ENCODE measurements around the gene ERRFI1.
A peak's percentile ranks its signal among the peaks of the same experiment; 100 is the strongest.

The ERRFI1 gene

GRCh38 chr1:8043621-8044020 is 17.5 kb upstream of the ERRFI1 start:
- no peak for DNase-seq (ENCODE audit: low spot score)

GRCh38 chr1:8042134-8042533 is 16.0 kb upstream of the ERRFI1 start:
- no peak for DNase-seq (ENCODE audit: low spot score)

- no peak for DNase-seq (ENCODE audit: low spot score)
These were observed 14.5 kb upstream of the ERRFI1 start for GRCh38 chr1:8040586-8040985.

GRCh38 chr1:8039071-8039470 is 13.0 kb upstream of the ERRFI1 start:
- no peak for DNase-seq (ENCODE audit: low spot score)

DNA sequence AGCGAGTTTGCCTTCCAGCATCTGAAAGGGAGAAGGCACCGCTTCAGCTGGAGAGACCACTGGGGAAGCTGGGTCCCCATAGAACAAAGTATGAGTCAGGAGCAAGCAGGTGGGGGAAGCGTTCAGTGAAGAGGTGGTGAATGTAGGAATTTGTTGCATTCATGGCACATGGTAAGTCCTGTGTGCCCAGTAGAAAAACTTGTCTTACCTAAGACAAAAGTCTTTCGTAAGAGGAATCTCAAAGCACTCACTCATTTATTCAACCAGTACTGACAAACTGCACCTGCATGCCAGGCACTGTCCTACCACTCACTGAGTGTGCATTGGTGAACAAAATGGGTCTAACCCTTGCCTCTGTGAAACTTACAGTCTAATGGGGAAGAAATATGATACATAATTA is 9.2 kb upstream of the ERRFI1 start:
- DNase-seq (ENCODE audit: low spot score): no peak

GRCh38 chr1:8033322-8033721 is 7.2 kb upstream of the ERRFI1 start:
- DNase-seq (ENCODE audit: low spot score): no peak

- DNase-seq (ENCODE audit: low spot score): no peak
These were observed 6.3 kb upstream of the ERRFI1 start for GRCh38 chr1:8032366-8032910.

DNA sequence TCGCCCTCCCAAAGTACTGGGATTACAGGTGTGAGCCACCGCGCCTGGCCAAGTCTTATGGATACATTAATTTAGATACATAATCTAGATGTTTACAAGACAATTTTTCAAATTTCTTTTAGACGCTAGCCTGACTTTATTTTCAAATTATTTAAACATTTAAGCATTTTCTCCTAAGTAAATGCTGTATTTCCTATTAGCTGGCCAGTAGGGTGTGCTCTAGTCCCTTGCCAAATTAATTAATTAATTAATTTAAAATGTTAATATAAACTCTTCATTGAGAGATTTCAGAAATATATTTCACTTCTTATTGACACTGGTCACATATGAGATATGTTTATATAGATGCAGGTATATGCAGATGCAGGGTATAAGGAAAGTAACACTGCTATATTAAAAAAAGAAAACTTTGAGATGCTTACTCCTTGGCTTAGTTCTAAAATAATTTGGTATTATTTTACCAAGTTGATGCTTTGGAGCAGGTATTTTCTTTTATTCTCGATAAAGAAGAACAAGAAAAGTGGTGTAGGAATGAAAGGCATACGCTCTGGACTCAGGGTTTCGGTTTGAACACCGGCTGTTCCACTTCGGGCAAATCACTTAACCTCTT is 5.2 kb upstream of the ERRFI1 start:
- DNase-seq (ENCODE audit: low spot score): peak; percentile 50

DNA sequence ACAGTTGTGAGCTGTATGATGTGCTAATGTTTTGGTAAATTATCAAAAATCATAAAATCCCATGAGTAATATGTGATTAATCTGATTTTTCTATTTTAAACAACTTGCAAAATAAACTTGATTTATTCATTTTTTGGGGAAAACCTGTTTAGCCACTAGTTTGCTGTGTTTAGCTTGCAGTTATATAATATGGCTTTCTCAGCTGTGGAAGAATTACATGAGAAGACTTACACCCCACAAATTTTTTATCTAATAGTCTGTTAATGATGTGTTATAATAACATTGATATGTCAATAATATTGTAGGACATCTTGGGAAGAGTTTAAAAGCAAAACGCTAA is 2.4 kb upstream of the ERRFI1 start:
- DNase-seq (ENCODE audit: low spot score): no peak

DNA sequence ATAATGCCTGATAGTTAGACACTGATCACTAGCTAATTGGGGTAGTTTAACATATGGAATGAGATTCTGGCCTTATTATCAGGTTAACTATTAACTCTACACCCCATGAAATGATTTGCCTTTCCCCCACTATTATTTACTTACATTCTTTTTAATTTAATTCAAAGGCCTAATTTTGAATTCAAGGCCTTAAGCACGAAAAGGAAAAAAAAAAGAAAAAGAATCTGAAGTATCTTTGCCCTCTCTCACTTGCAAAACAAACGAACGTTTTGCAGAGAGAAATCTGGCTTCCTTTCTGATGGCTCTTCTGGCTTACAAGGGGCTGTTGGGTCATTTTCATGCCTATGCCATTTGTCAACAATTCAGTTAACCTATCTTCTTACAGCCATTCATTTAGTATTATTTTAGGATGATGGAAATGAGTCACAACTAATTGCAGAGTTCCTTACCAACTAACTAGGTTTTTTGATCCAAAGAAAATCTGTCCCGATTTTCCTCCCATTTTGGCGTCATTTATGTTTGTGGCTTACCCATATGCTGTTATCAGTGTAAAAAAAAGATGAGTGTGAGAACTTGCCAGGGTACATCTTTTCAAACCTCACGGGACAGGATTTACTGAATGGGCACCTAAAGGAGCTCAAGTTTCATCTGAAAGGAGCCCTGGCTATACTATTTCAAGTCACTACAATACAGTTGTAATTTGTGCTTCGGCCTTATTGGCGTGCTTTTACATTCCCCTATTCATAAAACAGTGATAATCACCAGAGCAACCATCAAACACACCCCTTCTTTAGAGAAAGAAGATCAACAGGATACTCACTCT is 1.9 kb upstream of the ERRFI1 start:
- DNase-seq (ENCODE audit: low spot score): no peak

DNA sequence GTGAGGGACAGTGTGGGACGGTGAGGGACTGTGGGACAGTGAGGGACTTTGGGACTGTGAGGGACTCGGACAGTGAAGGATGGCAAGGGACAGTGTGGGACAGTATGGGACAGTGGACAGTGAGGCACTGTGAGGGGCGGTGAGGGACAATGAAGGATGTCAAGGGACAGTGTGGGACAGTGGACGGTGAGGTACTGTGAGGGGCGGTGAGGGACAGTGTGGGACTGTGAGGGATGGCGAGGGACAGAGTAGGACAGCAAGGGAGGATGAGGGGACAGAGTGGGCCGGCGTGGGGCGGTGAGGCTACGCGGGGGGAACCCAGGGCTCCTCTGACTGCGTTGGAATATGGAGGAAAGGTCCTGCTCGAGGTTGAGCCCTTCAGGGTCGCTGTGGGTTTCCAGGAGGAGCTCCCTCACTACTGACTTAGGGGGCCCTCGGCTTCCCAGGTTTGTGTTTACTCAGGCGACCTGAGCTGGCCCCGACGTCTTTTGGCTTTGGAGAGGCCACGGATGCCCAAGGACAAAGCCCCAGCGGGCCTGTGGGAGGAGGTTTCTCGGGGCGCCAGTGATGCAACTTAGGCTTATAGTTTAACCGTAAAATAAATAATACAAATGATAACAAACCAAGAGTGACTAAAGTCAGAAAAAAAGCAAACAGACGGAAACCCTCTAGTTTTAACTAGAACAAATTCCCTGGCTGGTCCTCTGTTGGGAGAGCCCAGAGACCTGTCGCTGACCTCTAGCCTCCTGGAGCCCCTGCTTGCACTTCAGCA is 1.1 kb upstream of the ERRFI1 start:
- DNase-seq (ENCODE audit: low spot score): no peak

- no peak for DNase-seq (ENCODE audit: low spot score)
These were observed 401 bp downstream of the ERRFI1 start for GRCh38 chr1:8025671-8026144.

GRCh38 chr1:8025061-8025670 is 943 bp downstream of the ERRFI1 start:
- no peak for DNase-seq (ENCODE audit: low spot score)

DNA sequence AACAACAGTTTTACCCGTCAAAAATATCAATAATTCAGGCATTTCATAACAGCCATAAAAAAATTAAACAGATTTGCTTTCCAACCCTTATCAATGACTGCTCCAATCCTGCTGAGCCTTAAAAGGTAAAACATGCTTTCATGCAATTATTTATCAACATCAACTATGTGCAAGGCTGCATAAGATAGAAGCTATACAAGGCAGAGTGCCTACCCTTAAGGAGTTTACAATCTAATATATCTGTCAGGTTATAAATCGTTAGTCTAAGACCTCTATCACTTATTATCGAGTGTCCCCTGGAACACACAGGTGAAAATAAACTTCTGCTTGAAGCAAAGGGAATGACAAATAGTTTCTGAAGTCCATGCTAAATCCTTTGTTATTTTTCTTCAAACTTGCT is 1.8 kb downstream of the ERRFI1 start:
- DNase-seq (ENCODE audit: low spot score): no peak

GRCh38 chr1:8023995-8024313 is 2.2 kb downstream of the ERRFI1 start:
- no peak for DNase-seq (ENCODE audit: low spot score)

- no peak for DNase-seq (ENCODE audit: low spot score)
These were observed 2.7 kb downstream of the ERRFI1 start for GRCh38 chr1:8023287-8023994.

DNA sequence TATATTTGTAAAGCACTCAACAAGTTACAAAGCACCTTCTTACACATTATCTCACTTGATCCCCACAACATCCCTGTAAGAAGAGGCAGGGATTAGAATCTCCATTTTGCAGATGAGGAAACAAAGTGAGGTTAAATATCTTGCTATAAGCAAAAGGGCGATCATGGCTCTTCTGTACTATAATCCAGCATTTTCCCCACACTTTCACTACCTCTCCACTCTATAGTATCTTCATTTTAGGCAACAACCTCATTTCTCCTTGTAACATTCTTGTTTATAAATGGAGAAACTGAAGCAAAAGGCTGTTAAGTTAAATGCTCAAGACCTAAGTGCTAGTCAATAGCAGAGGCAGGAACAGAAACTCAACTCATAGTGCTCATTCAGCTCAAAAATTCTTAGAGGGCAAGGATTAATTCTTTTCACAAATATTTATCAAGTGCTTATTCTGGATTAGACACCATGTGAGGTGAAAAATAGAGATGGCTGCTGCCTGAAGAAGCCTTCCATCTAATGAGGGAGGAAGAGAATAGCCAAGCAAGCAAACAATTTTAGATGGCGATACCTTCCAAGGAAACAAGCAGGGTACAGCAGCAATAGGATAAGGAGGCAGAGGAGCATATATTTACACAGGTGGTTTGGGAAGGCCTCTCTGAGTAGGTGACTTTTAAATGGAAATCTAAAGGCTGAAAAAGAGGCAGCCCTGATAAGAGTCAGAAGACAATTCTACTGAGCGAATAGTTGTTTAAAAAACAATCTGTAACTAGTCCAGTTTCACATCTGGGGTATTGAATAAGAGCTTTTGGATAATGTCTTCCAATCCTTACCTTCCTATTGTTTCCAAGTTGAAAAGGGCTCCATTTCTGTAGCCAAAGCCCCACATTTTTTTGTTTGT is 3.5 kb downstream of the ERRFI1 start:
- no peak for DNase-seq (ENCODE audit: low spot score)

DNA sequence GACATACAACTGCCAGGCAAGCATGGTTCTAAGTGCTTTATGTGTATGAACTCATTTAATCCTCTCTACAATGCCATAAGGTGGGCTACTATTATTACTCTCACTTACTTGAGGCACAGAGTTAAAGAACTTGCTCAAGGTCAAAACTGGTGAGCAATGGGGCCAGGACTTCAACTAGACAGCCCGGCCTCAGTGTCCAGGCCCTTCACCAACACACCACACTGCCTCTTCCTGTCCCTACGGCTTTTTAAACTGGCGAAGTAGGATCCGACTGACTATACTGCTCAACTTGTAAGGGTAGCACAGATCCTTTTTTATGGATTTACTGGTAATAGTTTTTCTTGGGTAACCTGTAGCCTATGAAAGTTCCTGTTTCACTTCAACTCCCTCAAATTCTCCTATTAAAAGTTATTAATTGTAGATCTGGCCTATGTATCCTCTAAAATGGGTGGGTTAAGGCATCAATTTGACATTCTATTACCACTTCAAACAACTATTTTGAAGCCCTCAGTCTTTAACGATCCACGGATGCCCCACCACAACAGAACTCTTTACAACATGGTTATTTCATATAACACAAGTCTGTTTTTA is 4.3 kb downstream of the ERRFI1 start:
- DNase-seq (ENCODE audit: low spot score): no peak

DNA sequence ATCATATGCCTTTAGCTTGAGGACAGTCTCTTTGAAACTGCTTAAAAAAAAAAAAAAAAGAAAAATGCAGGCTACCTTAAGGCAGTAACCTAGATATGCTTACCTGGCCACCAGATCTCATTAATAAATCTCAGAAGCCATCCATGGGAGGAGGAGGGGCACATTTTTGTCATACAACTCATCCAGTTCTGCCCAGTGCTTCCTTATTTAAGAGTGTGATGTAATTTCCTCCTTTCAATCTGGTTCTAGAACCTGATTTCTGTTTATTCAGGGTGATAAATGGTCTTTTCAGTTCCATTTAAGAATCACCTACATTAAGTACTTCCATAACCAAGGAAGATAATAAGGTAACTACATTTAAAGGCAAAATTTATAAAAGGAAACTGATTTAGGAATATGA is 6.1 kb downstream of the ERRFI1 start:
- no peak for DNase-seq (ENCODE audit: low spot score)

GRCh38 chr1:8019229-8019620 is 6.9 kb downstream of the ERRFI1 start:
- no peak for DNase-seq (ENCODE audit: low spot score)

Measured in NAMALWA (cell line).